CD14-positive monocyte (primary cell): Measurements from ENCODE around the gene HCN2. TPM values are rescaled to one million over a fixed set of nuclear protein-coding genes. Genes with fewer than 3 reads are reported as not detected.
A peak's percentile ranks its signal among the peaks of the same experiment; 100 is the strongest.

Experiments used
- DNase-seq, 3 donors: peaks; one replicate each; pipeline ENCODE4 v3.0.0-alpha.2; 2011 to 2022
- H2AFZ ChIP-seq: 2 replicates; pipeline ENCODE4 v1.6.0; 2012; ENCODE audit warnings: mild to moderate bottlenecking, low read depth, low read length, inconsistent platforms; ENCODE audit not compliant: insufficient read depth, poor library complexity, severe bottlenecking
- H3K27ac ChIP-seq, 2 donors: 1 replicate in 1 of 2; 2 replicates in 1 of 2; pipeline ENCODE4 v1.5.1; 2012 to 2013; ENCODE audit warnings: low read length in 2 of 2, control low read depth in 1 of 2, inconsistent platforms in 1 of 2, low read depth in 1 of 2, mild to moderate bottlenecking in 1 of 2
- H3K27me3 ChIP-seq, 2 donors: one replicate each; pipeline versions ENCODE4 v1.6.0 to v1.6.1; 2011 to 2013; ENCODE audit warnings: low read length in 2 of 2; ENCODE audit not compliant: control insufficient read depth in 2 of 2, insufficient read depth in 2 of 2
- H3K36me3 ChIP-seq, 2 donors: replicated peaks in 1 of 2; 1 replicate in 1 of 2; 2 replicates in 1 of 2; pipeline versions ENCODE4 v1.5.1 to v1.6.1; 2012 to 2013; ENCODE audit warnings: low read length in 2 of 2, control low read depth in 1 of 2, inconsistent platforms in 1 of 2, mild to moderate bottlenecking in 1 of 2; ENCODE audit not compliant: insufficient read depth in 2 of 2, control insufficient read depth in 1 of 2
- H3K4me1 ChIP-seq, 2 donors: 1 replicate in 1 of 2; 2 replicates in 1 of 2; pipeline versions ENCODE4 v1.5.1 to v1.6.1; 2012 to 2013; ENCODE audit warnings: low read length in 2 of 2, control low read depth in 1 of 2, inconsistent platforms in 1 of 2, mild to moderate bottlenecking in 1 of 2, moderate library complexity in 1 of 2; ENCODE audit not compliant: insufficient read depth in 2 of 2, control insufficient read depth in 1 of 2
- H3K4me2 ChIP-seq: replicated peaks from 2 replicates; pipeline ENCODE3; 2012; ENCODE audit warnings: low read length, moderate library complexity, mild to moderate bottlenecking; ENCODE audit not compliant: poor library complexity, severe bottlenecking; ENCODE audit errors: extremely low read depth
- H3K4me3 ChIP-seq, 3 experiments: fragments of 200-600 bp in 1 of 3; sonication (generic) in 1 of 3; replicated peaks in 1 of 3; 1 replicate in 2 of 3; 2 replicates in 1 of 3; pipeline ENCODE4 v1.5.1; 2011 to 2013; ENCODE audit warnings: low read length in 3 of 3, mild to moderate bottlenecking in 3 of 3, control low read depth in 2 of 3, low read depth in 2 of 3, inconsistent platforms in 1 of 3, moderate library complexity in 1 of 3
- H3K79me2 ChIP-seq: 2 replicates; pipeline ENCODE4 v1.6.0; 2012; ENCODE audit warnings: mild to moderate bottlenecking, control low read depth, inconsistent platforms, low read length, moderate library complexity; ENCODE audit not compliant: insufficient read depth
- H3K9ac ChIP-seq: 2 replicates; pipeline ENCODE4 v1.6.0; 2017; ENCODE audit warnings: low read length, mild to moderate bottlenecking; ENCODE audit not compliant: insufficient read depth, poor library complexity, severe bottlenecking
- H3K9me3 ChIP-seq, 2 donors: replicated peaks in 1 of 2; 1 replicate in 1 of 2; 2 replicates in 1 of 2; pipeline versions ENCODE4 v1.5.1 to v1.6.1; 2012 to 2013; ENCODE audit warnings: low read length in 2 of 2, control low read depth in 1 of 2; ENCODE audit not compliant: control insufficient read depth in 1 of 2, insufficient read depth in 1 of 2
- H4K20me1 ChIP-seq: 2 replicates; pipeline ENCODE4 v1.6.0; 2012; ENCODE audit warnings: mild to moderate bottlenecking, low read length, control low read depth, moderate library complexity; ENCODE audit not compliant: insufficient read depth
- H3K27ac Mint-ChIP-seq, 7 donors: one replicate each; pipeline ENCODE4 v1.8.0; 2020; ENCODE audit warnings: mild to moderate bottlenecking in 7 of 7, mixed read lengths in 7 of 7, moderate library complexity in 6 of 7, inconsistent platforms in 2 of 7
- H3K27me3 Mint-ChIP-seq, 3 donors: one replicate each; pipeline ENCODE4 v1.8.0; 2021 to 2022; ENCODE audit warnings: low read depth in 3 of 3, mild to moderate bottlenecking in 3 of 3, mixed read lengths in 3 of 3, moderate library complexity in 3 of 3, inconsistent platforms in 1 of 3
- H3K36me3 Mint-ChIP-seq, 2 donors: one replicate each; pipeline ENCODE4 v1.8.0; 2020; ENCODE audit warnings: mixed read lengths in 2 of 2, inconsistent platforms in 1 of 2, mild to moderate bottlenecking in 1 of 2
- H3K4me1 Mint-ChIP-seq: one replicate; pipeline ENCODE4 v1.8.0; 2020; ENCODE audit warnings: mild to moderate bottlenecking, mixed read lengths
- H3K4me3 Mint-ChIP-seq, 2 donors: one replicate each; pipeline ENCODE4 v1.8.0; 2020; ENCODE audit warnings: mild to moderate bottlenecking in 2 of 2, mixed read lengths in 2 of 2, moderate library complexity in 1 of 2
- H3K9me3 Mint-ChIP-seq, 7 donors: one replicate each; pipeline ENCODE4 v1.8.0; 2020 to 2022; ENCODE audit warnings: mixed read lengths in 7 of 7, mild to moderate bottlenecking in 6 of 7, moderate library complexity in 6 of 7, inconsistent platforms in 2 of 7
- CTCF ChIP-seq: fragments of 200-600 bp; IDR thresholded peaks from one replicate; pipeline ENCODE4 v1.8.0; 2022; ENCODE audit warnings: antibody characterized with exemption, mild to moderate bottlenecking
- WGBS: methylation state at CpG from one replicate; pipeline ENCODE4 v1.1.5; 2013; ENCODE audit warnings: missing lambda C conversion rate; ENCODE audit not compliant: insufficient coverage; 5-methylcytosine and 5-hydroxymethylcytosine counted together
- intact Hi-C, 2 donors: fragments of 100-400 bp; cut with micrococcal nuclease; formaldehyde crosslinking; loops; one replicate each; pipeline versions ENCODE4 v1.15.0 to v1.15.1; 2023
- polyA plus RNA-seq, 3 donors: library from polyadenylated mRNA; depleted of rRNA in 1 of 3; unstranded in 2 of 3; stranded (reverse) in 1 of 3; fragments of 300-500 nt in 2 of 3; fragments of >200 nt in 1 of 3; fragmentation: Illumina TruSeq in 2 of 3; gene quantifications; 1 replicate in 2 of 3; 2 replicates in 1 of 3; pipeline ENCODE4 v1.2.3, GENCODE V29; 2012 to 2021

Gene HCN2
- polyA plus RNA-seq, 3 donors = 0.21 TPM; not detected in 2

GRCh38 chr19:570251-570686 is 19.4 kb upstream of the HCN2 start:
- H3K36me3 Mint-ChIP-seq = peaks cover 0 to 13% of the 10 kb centered on the region in 2 donors
- Histone ChIP-seq H3K4me3 (no peak overlapping the region), H3K4me2 (no peak overlapping the region), H3K9me3 (no peaks in the 10 kb centered on the region), H2AFZ (no peak overlapping the region), H3K9ac (no peak overlapping the region), H3K27ac (peak overlapping the region in 1 of 2 donors; percentile 6), H3K4me1 (peaks cover 71 to 79% of the 10 kb centered on the region in 2 donors), H3K79me2 (peaks cover 52% of the 10 kb centered on the region), H3K36me3 (no peaks in the 10 kb centered on the region), H4K20me1 (peaks cover 28% of the 10 kb centered on the region), H3K27me3 (no peaks in the 10 kb centered on the region)
- peaks cover 73% of the 10 kb centered on the region for H3K4me1 Mint-ChIP-seq
- peak overlapping the region; percentile 74 to 89 (median 77) for H3K27ac Mint-ChIP-seq
- peak overlapping the region; percentile 50 to 59 for H3K4me3 Mint-ChIP-seq
- H3K9me3 Mint-ChIP-seq = peaks cover 0 to 7% (median 0%) of the 10 kb centered on the region in 7 donors
- intact Hi-C loops = loop anchor here (2.0 to 5.0 kb wide), 5 partner anchors 13 to 92 kb away; partner anchors contain the start of genes CDC34 (in 1 of the 2), FGF22 (in 1 of the 2) and RNF126 (in 1 of the 2)
- DNase-seq = no peak
- peaks cover 0 to 2% (median 1%) of the 10 kb centered on the region in 3 donors for H3K27me3 Mint-ChIP-seq
- 17% methylated on average over 7 of the region's 25 CpGs for WGBS
- no peak for TF ChIP-seq CTCF

GRCh38 chr19:570937-571565 is 18.6 kb upstream of the HCN2 start:
- Mint-ChIP-seq H3K9me3 (peaks cover 0 to 7% (median 0%) of the 10 kb centered on the region in 7 donors), H3K36me3 (peaks cover 0 to 13% of the 10 kb centered on the region in 2 donors), H3K27me3 (peaks cover 0 to 2% (median 0%) of the 10 kb centered on the region in 3 donors), H3K27ac (peak overlapping the region; percentile 92 to 99 (median 98)), H3K4me1 (peaks cover 68% of the 10 kb centered on the region), H3K4me3 (peak overlapping the region; percentile 86 to 97)
- DNase-seq = peak; percentile 76 to 85 (median 81)
- H4K20me1 ChIP-seq = peaks cover 35% of the 10 kb centered on the region
- H3K4me1 ChIP-seq = peaks cover 63 to 75% of the 10 kb centered on the region in 2 donors
- H3K9ac ChIP-seq = peak overlapping the region; percentile 65
- H3K36me3 ChIP-seq = no peaks in the 10 kb centered on the region
- no peaks in the 10 kb centered on the region for H3K9me3 ChIP-seq
- intact Hi-C loops = loop anchor here (2.0 to 5.0 kb wide), 5 partner anchors 14 to 91 kb away; partner anchors contain the start of genes CDC34 (in 1 of the 2), FGF22 (in 1 of the 2) and RNF126 (in 1 of the 2)
- H3K27ac ChIP-seq = peak overlapping the region; percentile 75 to 84
- peak overlapping the region; percentile 84 for H3K4me2 ChIP-seq
- peak overlapping the region; percentile 83 for H2AFZ ChIP-seq
- H3K4me3 ChIP-seq = peak overlapping the region; percentile 48 to 90 (median 52)
- H3K27me3 ChIP-seq = no peaks in the 10 kb centered on the region
- TF ChIP-seq CTCF = no peak
- peaks cover 60% of the 10 kb centered on the region for H3K79me2 ChIP-seq
- WGBS = under 1% methylated on average over 41 of the region's 45 CpGs
